HG02759 (cell line): ENCODE measurements around the gene TAP1.
"Not testable (repeated sequence)": the region's sequence is repeated elsewhere in the genome, so short reads cannot be mapped to it uniquely, and the experiment has no call there.

Experiments
- ATAC-seq: cut with Tn5 transposase; IDR thresholded peaks from one replicate; pipeline ENCODE4 v1.9.1; 2021; ENCODE audit warnings: mild to moderate bottlenecking, moderate library complexity; ENCODE audit not compliant: unreplicated experiment

TAP1 gene

GRCh38 chr6:32805404-32805803 is 48.1 kb downstream of the TAP1 start:
- not testable (repeated sequence) for ATAC-seq

- ATAC-seq, result no peak
These were observed 50.1 kb downstream of the TAP1 start for GRCh38 chr6:32803416-32803815.

GRCh38 chr6:32799740-32800139 is 53.8 kb downstream of the TAP1 start:
- no peak for ATAC-seq

GRCh38 chr6:32799168-32799567 is 54.3 kb downstream of the TAP1 start:
- ATAC-seq, result no peak

GRCh38 chr6:32796848-32797776 is 56.4 kb downstream of the TAP1 start:
- no peak for ATAC-seq
